C4-2B (cell line): ENCODE results near the gene CRISP2.

Experiments used
- ZFX ChIP-seq: fragments of 450-650 bp; IDR thresholded peaks from 2 replicates; pipeline ENCODE4 v1.6.1; 2017
- TF ChIP-seq, protein P1 (sequence below): fragments of 450-650 bp; conservative IDR thresholded peaks from 2 replicates; pipeline ENCODE4 v1.5.1; 2017; ENCODE audit warnings: mild to moderate bottlenecking

DNA sequence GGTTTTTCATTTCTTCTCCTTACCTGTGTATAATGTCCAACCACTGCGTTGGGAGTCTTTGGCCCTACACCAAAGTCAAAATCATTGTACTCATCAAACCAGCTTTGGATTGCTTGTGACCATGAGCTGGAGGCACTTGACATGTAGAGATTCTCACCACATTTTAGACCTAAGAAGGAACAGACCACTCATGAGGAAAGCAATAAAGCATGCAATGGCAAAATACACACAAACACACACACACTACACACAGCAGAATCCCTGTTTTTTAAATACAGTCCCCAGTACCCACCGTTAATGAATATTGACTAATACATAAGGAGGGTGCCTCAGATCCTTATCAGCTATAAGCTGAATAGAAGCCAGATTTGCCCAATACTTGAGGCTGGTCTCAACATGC, 20.3 kb upstream of the CRISP2 start:
- TF ChIP-seq, protein P1, sequence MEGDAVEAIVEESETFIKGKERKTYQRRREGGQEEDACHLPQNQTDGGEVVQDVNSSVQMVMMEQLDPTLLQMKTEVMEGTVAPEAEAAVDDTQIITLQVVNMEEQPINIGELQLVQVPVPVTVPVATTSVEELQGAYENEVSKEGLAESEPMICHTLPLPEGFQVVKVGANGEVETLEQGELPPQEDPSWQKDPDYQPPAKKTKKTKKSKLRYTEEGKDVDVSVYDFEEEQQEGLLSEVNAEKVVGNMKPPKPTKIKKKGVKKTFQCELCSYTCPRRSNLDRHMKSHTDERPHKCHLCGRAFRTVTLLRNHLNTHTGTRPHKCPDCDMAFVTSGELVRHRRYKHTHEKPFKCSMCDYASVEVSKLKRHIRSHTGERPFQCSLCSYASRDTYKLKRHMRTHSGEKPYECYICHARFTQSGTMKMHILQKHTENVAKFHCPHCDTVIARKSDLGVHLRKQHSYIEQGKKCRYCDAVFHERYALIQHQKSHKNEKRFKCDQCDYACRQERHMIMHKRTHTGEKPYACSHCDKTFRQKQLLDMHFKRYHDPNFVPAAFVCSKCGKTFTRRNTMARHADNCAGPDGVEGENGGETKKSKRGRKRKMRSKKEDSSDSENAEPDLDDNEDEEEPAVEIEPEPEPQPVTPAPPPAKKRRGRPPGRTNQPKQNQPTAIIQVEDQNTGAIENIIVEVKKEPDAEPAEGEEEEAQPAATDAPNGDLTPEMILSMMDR, result no peak
- no peak for TF ChIP-seq ZFX
